GM18508 (cell line): ENCODE data around the gene NUP58.

Source experiments
- ATAC-seq: cut with Tn5 transposase; IDR thresholded peaks from one replicate; pipeline ENCODE4 v1.9.1; 2021; ENCODE audit warnings: moderate number of reproducible peaks; ENCODE audit not compliant: insufficient read depth, unreplicated experiment

The NUP58 gene

GRCh38 chr13:25301347-25302113, at the start of gene NUP58:
TSS of gene NUP58 (plus strand) at chr13:25301625. CDS start at chr13:25301774, 149 bp downstream.
- peak; percentile 96 for ATAC-seq

GRCh38 chr13:25252225-25252624, 49.2 kb upstream of the NUP58 start:
- ATAC-seq, result no peak

- ATAC-seq, result no peak
These were observed 48.7 kb upstream of the NUP58 start for GRCh38 chr13:25252752-25253151.

GRCh38 chr13:25253702-25254101, 47.7 kb upstream of the NUP58 start:
- ATAC-seq, result no peak

GRCh38 chr13:25262261-25262660, 39.2 kb upstream of the NUP58 start:
- ATAC-seq, result no peak

GRCh38 chr13:25266706-25267105, 34.7 kb upstream of the NUP58 start:
- no peak for ATAC-seq

GRCh38 chr13:25267715-25268114, 33.7 kb upstream of the NUP58 start:
- ATAC-seq, result no peak

- ATAC-seq, result no peak
These were observed 32.9 kb upstream of the NUP58 start for GRCh38 chr13:25268561-25268960.

GRCh38 chr13:25276748-25277147, 24.7 kb upstream of the NUP58 start:
- no peak for ATAC-seq

- no peak for ATAC-seq
These were observed 21.0 kb upstream of the NUP58 start for GRCh38 chr13:25280396-25280795.

- ATAC-seq, result peak; percentile 56
These were observed 20.1 kb upstream of the NUP58 start for GRCh38 chr13:25281193-25281934.

GRCh38 chr13:25281935-25282332, 19.5 kb upstream of the NUP58 start:
- peak; percentile 14 for ATAC-seq

- ATAC-seq, result peak; percentile 25
These were observed 15.0 kb upstream of the NUP58 start for GRCh38 chr13:25286308-25286968.

- ATAC-seq, result peak; percentile 73
These were observed 14.2 kb upstream of the NUP58 start, which contains the start of gene MTMR6 for GRCh38 chr13:25286969-25287961. TSS of gene MTMR6 (minus strand) at chr13:25287488. CDS start at chr13:25287247, 241 bp downstream.

- ATAC-seq, result no peak
These were observed 12.5 kb upstream of the NUP58 start for GRCh38 chr13:25288966-25289365.

- ATAC-seq, result no peak
These were observed 9.7 kb upstream of the NUP58 start for GRCh38 chr13:25291691-25292090.

- no peak for ATAC-seq
These were observed 9.1 kb upstream of the NUP58 start for GRCh38 chr13:25292301-25292700.

- no peak for ATAC-seq
These were observed 6.2 kb upstream of the NUP58 start for GRCh38 chr13:25295228-25295627.

- no peak for ATAC-seq
These were observed 5.7 kb upstream of the NUP58 start for GRCh38 chr13:25295701-25296100.

GRCh38 chr13:25300861-25301346, 521 bp upstream of the NUP58 start:
- peak; percentile 17 for ATAC-seq
